GM18858 (cell line): ENCODE data around the gene RHEX.

Experiments used
- ATAC-seq: cut with Tn5 transposase; IDR thresholded peaks from one replicate; pipeline ENCODE4 v1.9.1; 2021; ENCODE audit not compliant: unreplicated experiment

Gene RHEX

GRCh38 chr1:206114692-206115640 lies 62.0 kb downstream of the RHEX start:
- ATAC-seq, result no peak

GRCh38 chr1:206115791-206116190 lies 62.8 kb downstream of the RHEX start:
- ATAC-seq, result no peak

- ATAC-seq, result no peak
Measured at GRCh38 chr1:206116191-206116872, 63.4 kb downstream of the RHEX start.

GRCh38 chr1:206116873-206117150 lies 63.8 kb downstream of the RHEX start:
- ATAC-seq, result no peak

- ATAC-seq, result no peak
Measured at GRCh38 chr1:206117151-206117948, 64.4 kb downstream of the RHEX start, which contains the start of gene AVPR1B. Gene AVPR1B, minus strand, starts transcription at chr1:206117388. Its CDS starts 498 bp downstream, at chr1:206116890.

GRCh38 chr1:206120406-206120805 lies 67.4 kb downstream of the RHEX start:
- ATAC-seq, result no peak

GRCh38 chr1:206121269-206121668 lies 68.3 kb downstream of the RHEX start:
- no peak for ATAC-seq

GRCh38 chr1:206122686-206123085 lies 69.7 kb downstream of the RHEX start:
- no peak for ATAC-seq

GRCh38 chr1:206125346-206125745 lies 72.4 kb downstream of the RHEX start:
- no peak for ATAC-seq

- no peak for ATAC-seq
Measured at GRCh38 chr1:206127336-206127735, 74.4 kb downstream of the RHEX start.

- no peak for ATAC-seq
Measured at GRCh38 chr1:206128196-206128595, 75.2 kb downstream of the RHEX start.

GRCh38 chr1:206131037-206131436 lies 78.1 kb downstream of the RHEX start:
- ATAC-seq, result no peak

GRCh38 chr1:206133751-206134415 lies 80.9 kb downstream of the RHEX start:
- no peak for ATAC-seq

GRCh38 chr1:206135248-206135647 lies 82.3 kb downstream of the RHEX start:
- no peak for ATAC-seq

GRCh38 chr1:206136241-206136640 lies 83.3 kb downstream of the RHEX start:
- no peak for ATAC-seq

GRCh38 chr1:206142011-206142410 lies 89.0 kb downstream of the RHEX start:
- no peak for ATAC-seq

GRCh38 chr1:206142770-206143169 lies 89.8 kb downstream of the RHEX start:
- no peak for ATAC-seq

- ATAC-seq, result no peak
Measured at GRCh38 chr1:206143537-206144172, 90.7 kb downstream of the RHEX start.

- ATAC-seq, result no peak
Measured at GRCh38 chr1:206144605-206145004, 91.6 kb downstream of the RHEX start.

GRCh38 chr1:206145771-206146290 lies 92.9 kb downstream of the RHEX start:
- ATAC-seq, result no peak
